ENCODE data around the gene MRO.

The MRO gene

DNA sequence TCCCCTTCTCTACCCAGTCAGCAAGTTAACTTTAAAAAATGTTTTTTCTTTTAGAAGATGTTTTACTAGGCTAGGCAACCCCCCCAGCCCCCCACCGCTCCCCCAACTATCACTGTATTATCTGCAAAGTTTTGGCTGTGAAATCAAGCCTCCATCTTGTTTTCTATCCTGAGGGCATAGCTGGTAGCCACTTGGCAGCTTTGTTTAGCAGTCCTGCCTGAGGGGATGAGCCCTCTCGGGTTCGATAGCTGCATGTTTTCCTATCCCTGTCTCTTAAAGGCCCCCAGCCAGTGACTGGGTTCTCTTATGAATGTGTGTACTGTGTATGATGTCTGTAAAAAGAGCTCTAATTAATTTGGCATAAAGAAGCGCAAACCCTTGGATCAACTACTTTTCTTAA, 43.4 kb downstream of the MRO start:
- no peak for TF ChIP-seq CTCF (IDR thresholded peaks at IDR 0.05)
- Histone ChIP-seq H3K4me3 (no peak overlapping the region), H3K27me3 (no peaks in the 10 kb centered on the region), H3K27ac (no peak overlapping the region), H3K4me1 (no peaks in the 10 kb centered on the region), H3K9me3 (no peaks in the 10 kb centered on the region), H3K36me3 (no peaks in the 10 kb centered on the region)
- DNase-seq = no peak
- intact Hi-C loops (cut with DNase I; ENCODE audit: low total_unique reads) = no loop called here

DNA sequence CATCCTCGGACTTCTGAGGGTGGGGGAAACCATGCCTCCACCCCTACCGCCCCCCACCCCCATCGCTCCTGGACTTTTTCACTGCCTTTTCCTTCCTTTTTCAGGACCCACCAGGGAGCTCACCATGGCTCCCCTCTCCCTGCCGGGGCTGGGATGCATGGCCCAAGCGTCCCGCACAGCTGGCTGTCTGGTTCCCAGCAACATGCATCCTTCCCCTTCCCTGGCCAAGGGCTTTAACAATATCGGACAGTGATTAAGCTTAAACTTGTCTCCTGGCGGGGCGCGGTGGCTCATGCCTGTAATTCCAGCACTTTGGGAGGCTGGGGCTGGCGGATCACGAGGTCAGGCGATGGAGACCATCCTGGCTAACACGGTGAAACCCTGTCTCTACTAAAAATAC, 44.1 kb downstream of the MRO start:
- H3K4me1 ChIP-seq = no peaks in the 10 kb centered on the region
- intact Hi-C loops (cut with DNase I; ENCODE audit: low total_unique reads) = no loop called here
- H3K4me3 ChIP-seq = no peak overlapping the region
- H3K36me3 ChIP-seq = no peaks in the 10 kb centered on the region
- H3K27me3 ChIP-seq = no peaks in the 10 kb centered on the region
- no peak for DNase-seq
- H3K9me3 ChIP-seq = no peaks in the 10 kb centered on the region
- no peak overlapping the region for H3K27ac ChIP-seq
- TF ChIP-seq CTCF (IDR thresholded peaks at IDR 0.05) = no peak

DNA sequence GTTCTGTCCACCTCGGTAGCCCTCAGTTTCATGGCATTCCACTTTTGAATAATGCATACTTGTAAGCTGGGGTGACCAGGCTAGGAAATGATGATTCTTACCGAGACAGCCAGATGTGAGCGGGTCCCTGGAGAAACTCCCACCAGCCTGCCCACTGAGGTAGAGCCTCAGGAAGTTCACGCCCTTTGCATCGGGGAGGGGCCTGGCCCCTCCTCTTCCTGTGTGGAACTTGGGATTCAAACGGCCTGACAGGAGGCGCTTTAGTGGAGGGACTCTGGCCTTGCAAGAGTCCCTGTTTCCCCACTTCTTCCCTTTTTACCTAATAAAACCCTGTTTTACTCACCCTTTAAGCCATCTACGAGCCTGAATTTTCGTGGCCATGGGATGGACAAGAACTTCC, 44.6 kb downstream of the MRO start:
- intact Hi-C loops (cut with DNase I; ENCODE audit: low total_unique reads) = no loop called here
- H3K4me3 ChIP-seq = no peak overlapping the region
- no peaks in the 10 kb centered on the region for H3K36me3 ChIP-seq
- no peaks in the 10 kb centered on the region for H3K9me3 ChIP-seq
- H3K4me1 ChIP-seq = no peaks in the 10 kb centered on the region
- no peak overlapping the region for H3K27ac ChIP-seq
- TF ChIP-seq CTCF (IDR thresholded peaks at IDR 0.05) = no peak
- DNase-seq = no peak
- no peaks in the 10 kb centered on the region for H3K27me3 ChIP-seq

DNA sequence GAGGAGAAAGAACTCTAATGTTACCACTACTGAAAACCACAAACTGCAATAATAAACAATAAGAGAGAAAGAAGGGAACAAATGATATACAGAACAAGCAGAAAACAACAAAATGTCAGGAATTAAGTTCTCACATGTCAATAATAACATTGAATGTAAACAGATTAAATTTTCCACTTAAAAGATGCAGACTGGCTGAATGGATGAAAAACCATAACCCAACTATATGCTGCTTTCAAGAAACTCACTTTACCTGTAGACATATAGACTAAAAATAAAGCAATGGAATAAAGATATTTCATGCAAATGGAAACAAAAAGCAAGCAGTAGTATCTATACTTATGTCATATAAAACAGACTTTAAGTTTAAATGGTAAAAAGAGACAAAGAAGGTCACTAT, 50.4 kb downstream of the MRO start:
- peaks cover 0 to 26% (median 7%) of the 10 kb centered on the region in 3 donors for H3K9me3 ChIP-seq
- H3K27ac ChIP-seq = no peak overlapping the region
- intact Hi-C loops (cut with DNase I; ENCODE audit: low total_unique reads) = no loop called here
- H3K36me3 ChIP-seq = no peaks in the 10 kb centered on the region
- no peak for TF ChIP-seq CTCF (IDR thresholded peaks at IDR 0.05)
- H3K4me3 ChIP-seq = no peak overlapping the region
- no peaks in the 10 kb centered on the region for H3K4me1 ChIP-seq
- no peaks in the 10 kb centered on the region for H3K27me3 ChIP-seq
- DNase-seq = no peak

GRCh38 chr18:50757358-50757757, 62.5 kb downstream of the MRO start:
- H3K9me3 ChIP-seq = no peaks in the 10 kb centered on the region
- no peak overlapping the region for H3K4me3 ChIP-seq
- H3K27ac ChIP-seq = peak overlapping the region in 1 of 2 donors; percentile 12
- H3K36me3 ChIP-seq = no peaks in the 10 kb centered on the region
- H3K27me3 ChIP-seq = no peaks in the 10 kb centered on the region
- no peak for TF ChIP-seq CTCF (IDR thresholded peaks at IDR 0.05)
- peaks cover 0 to 21% (median 1%) of the 10 kb centered on the region in 4 donors for H3K4me1 ChIP-seq
- DNase-seq = peak in 1 of 2 donors; percentile 71
- intact Hi-C loops (cut with DNase I; ENCODE audit: low total_unique reads) = no loop called here

GRCh38 chr18:50754297-50754696, 65.5 kb downstream of the MRO start:
- no peak overlapping the region for H3K4me3 ChIP-seq
- no peak overlapping the region for H3K27ac ChIP-seq
- H3K4me1 ChIP-seq = peaks cover 0 to 21% (median 1%) of the 10 kb centered on the region in 4 donors
- H3K36me3 ChIP-seq = no peaks in the 10 kb centered on the region
- no peak for DNase-seq
- intact Hi-C loops (cut with DNase I; ENCODE audit: low total_unique reads) = no loop called here
- no peaks in the 10 kb centered on the region for H3K27me3 ChIP-seq
- no peak for TF ChIP-seq CTCF (IDR thresholded peaks at IDR 0.05)
- no peaks in the 10 kb centered on the region for H3K9me3 ChIP-seq

Data from tibial artery (tissue), 4 donors.